GM12891 (cell line): ENCODE results near the gene EIF4G3.

Experiments
- PAX5 ChIP-seq: IDR thresholded peaks from 2 replicates; pipeline ENCODE4 v1.6.1; 2011; ENCODE audit warnings: low read length, moderate library complexity, mild to moderate bottlenecking; ENCODE audit not compliant: insufficient read depth, severe bottlenecking
- POLR2A ChIP-seq: IDR thresholded peaks from 2 replicates; pipeline ENCODE4 v1.6.1; 2011; ENCODE audit warnings: low read depth, low read length, control low read depth
- POLR2AphosphoS5 ChIP-seq: IDR thresholded peaks from 2 replicates; pipeline ENCODE4 v1.6.1; 2011; ENCODE audit warnings: low read depth, low read length, control low read depth
- POU2F2 ChIP-seq: IDR thresholded peaks from 2 replicates; pipeline ENCODE4 v1.6.1; 2011; ENCODE audit warnings: low read depth, mild to moderate bottlenecking, control low read depth, low read length, moderate library complexity
- SPI1 ChIP-seq: IDR thresholded peaks from 2 replicates; pipeline ENCODE4 v1.6.1; 2011; ENCODE audit warnings: low read depth, low read length, control low read depth
- TAF1 ChIP-seq: IDR thresholded peaks from 2 replicates; pipeline ENCODE4 v1.6.1; 2011; ENCODE audit warnings: low read depth, low read length, control low read depth

DNA sequence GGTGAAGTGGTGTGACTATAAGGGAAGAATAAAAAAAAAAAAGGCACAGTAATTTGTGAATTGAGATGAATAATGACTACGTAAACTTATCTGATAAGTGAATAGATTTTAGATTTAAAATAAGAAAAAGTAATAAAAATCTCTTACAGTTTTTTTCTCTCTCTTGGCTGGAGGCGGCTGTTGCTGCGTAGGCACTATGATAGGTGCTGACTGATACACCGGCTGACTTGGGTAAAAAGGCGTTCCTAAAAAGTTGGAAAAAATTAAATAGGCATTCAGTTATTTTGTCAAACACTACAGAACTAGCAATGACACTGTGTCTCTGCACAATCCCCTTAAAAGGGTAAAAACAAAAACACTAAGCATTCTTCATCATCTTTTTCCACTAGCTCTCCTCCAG is 203.8 kb downstream of the EIF4G3 start:
- TF ChIP-seq POLR2A = no peak
- no peak for TF ChIP-seq POLR2AphosphoS5
- no peak for TF ChIP-seq POU2F2
- TF ChIP-seq TAF1 = no peak
- TF ChIP-seq PAX5 = no peak
- TF ChIP-seq SPI1 = no peak
